GM18505 (cell line): ENCODE data around the gene KLRB1.
"Not testable (repeated sequence)": the region's sequence is repeated elsewhere in the genome, so short reads cannot be mapped to it uniquely, and the experiment has no call there.

Experiments
- ATAC-seq: cut with Tn5 transposase; IDR thresholded peaks from one replicate; pipeline ENCODE4 v1.9.1; 2021; ENCODE audit not compliant: unreplicated experiment
- POLR2A ChIP-seq: IDR thresholded peaks from 4 replicates; pipeline ENCODE4 v1.6.1; 2011; ENCODE audit warnings: borderline replicate concordance; ENCODE audit not compliant: insufficient read depth, insufficient read length; ENCODE audit errors: extremely low read depth

KLRB1 gene

GRCh38 chr12:9636150-9636850, 28.6 kb upstream of the KLRB1 start:
- ATAC-seq, result no peak
- no peak for TF ChIP-seq POLR2A

DNA sequence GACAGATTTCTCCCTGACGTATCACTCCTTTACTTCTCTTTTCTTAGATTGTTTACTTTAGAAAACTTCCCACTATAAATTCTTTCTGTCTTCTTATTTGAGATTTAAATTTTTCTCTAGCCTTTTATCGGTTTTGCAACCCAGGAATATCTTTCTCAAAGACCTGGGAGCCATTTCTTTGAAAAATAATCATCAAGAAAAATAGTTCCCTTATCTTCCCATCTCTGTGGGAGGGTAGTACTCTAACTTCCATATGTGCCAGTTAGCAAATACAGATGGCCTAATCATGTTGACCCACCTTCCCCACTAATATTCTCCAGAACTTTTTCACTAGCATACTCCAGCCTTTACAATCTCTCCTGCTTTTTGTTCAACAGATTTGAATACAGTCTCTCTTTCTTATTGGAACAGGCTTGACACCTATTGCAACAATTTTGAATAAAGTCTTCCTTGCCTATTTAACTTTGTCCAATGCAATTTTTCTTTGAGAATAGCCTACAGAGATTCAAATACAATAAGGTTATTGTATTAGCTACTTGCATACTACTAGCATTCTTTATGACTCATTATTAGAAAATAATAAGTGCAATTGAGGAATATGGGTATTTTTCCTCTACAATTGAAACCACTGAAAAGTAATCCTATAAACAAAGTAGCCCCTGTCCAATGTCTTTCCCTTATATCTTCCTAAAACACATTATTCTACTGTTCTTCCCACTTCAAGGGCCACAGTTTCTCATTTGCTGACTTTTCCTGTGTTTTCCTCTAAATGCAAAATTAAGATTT, 27.4 kb upstream of the KLRB1 start:
- ATAC-seq, result no peak
- TF ChIP-seq POLR2A, result no peak

GRCh38 chr12:9634177-9634803, 26.6 kb upstream of the KLRB1 start:
- TF ChIP-seq POLR2A, result no peak
- ATAC-seq, result no peak

DNA sequence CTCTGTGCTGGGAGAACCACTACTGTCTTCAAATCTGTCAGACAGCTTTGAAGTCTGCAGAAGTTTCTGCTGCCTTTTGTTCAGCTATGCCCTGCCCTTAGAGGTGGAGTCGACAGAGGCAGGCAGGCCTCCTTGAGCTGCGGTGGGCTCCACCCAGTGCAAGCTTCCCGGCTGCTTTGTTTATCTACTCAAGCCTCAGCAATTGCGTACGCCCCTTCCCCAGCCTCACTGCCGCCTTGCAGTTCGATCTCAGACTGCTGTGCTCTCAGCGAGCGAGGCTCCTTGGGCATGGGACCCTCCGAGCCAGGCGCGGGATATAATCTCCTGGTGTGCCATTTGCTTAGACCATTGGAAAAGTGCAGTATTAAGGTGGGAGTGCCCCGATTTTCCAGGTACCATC, 25.1 kb upstream of the KLRB1 start:
- TF ChIP-seq POLR2A, result no peak
- no peak for ATAC-seq

DNA sequence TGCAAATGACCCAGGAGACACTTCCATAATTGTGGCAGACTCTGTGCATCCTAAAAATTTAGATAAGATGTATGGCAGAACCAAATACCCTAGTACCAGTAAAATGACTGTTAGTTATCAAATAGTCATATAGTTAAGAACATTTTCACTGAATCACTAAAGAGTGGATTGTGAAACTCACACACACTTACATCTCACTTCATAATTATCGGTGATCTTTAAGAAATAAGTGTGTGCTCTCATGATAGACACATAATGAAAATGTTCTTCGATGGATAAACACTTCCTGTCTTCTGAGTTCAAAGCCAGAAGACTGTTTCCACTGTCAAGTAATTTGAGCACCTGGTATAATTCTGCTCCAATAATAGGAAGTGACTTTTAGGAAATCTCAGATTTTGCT, 19.1 kb upstream of the KLRB1 start:
- no peak for TF ChIP-seq POLR2A
- no peak for ATAC-seq

DNA sequence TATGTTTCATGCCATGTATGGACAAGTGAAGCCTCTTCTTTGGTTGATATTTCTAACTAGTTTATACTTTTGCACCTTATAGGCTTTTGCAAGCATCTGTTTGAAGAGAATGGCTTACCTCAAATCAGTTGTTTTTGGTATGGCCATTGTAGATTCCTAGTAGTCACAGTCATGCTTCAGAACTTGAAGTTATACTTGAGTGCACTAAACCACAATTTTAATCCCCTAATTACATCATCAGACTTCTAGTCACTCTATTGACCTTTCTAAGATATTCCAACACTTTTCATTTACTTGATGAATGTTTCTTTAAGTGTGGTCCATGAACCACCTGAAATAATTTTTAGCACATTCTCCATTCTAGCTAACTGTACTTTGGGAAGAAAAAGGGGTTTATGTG, 18.6 kb upstream of the KLRB1 start:
- no peak for TF ChIP-seq POLR2A
- ATAC-seq, result no peak

DNA sequence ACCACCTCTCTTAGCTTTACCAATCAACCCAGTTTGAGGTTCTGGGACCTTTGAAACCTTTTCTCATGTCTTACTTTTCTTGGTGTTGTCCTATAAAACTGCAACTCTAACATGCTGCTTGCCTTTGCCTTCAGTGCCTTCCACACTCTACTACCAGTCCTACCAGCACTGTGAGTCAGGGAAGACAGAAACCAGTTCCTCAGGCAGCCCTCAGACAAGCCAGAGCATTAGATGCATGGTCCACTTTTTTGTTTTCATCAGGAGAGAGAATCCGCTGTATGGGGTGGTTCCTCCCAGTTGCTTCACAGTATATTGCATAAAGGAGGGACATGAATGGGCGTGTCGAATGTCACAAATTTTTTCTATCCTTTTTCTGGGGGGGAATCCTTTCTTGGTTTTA, 17.3 kb upstream of the KLRB1 start:
- ATAC-seq, result no peak
- TF ChIP-seq POLR2A, result no peak

- no peak for TF ChIP-seq POLR2A
- no peak for ATAC-seq
These were observed 11.9 kb upstream of the KLRB1 start for GRCh38 chr12:9619411-9620179.

GRCh38 chr12:9618906-9619305, 11.2 kb upstream of the KLRB1 start:
- not testable (repeated sequence) for ATAC-seq

GRCh38 chr12:9617124-9617523, 9.4 kb upstream of the KLRB1 start:
- ATAC-seq, result no peak
- no peak for TF ChIP-seq POLR2A

DNA sequence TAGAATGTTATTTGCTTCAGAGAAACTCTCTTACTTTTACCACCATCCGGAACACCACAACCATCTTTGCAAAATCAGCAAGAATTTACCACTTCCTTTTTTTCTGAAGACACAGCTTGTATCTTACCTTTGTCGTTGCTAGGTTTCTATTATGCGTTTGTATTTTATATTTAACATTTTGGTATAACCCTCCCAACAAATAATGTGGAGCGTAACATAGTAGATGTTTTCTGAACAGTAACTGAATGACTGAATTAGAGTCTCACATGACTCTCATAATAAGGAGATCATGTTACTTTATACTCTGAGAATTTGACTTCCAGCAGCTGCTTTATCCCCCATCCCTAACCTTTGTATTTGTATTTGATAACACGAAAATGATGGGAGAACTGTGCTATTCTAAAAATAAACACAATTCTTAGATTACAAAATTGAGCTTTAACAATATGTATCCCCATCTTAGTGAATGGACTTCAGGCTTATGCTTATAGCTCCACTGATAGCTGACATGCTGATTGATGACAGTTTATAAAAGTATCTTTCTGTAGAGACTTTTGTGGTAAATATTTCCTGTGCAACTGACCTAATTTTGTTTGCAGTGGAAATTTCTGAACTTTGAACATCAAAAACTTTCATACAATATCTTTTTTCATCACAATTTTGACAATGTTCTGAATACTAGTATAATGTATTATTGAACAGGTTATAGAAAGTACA, 7.9 kb upstream of the KLRB1 start:
- no peak for TF ChIP-seq POLR2A
- ATAC-seq, result no peak

DNA sequence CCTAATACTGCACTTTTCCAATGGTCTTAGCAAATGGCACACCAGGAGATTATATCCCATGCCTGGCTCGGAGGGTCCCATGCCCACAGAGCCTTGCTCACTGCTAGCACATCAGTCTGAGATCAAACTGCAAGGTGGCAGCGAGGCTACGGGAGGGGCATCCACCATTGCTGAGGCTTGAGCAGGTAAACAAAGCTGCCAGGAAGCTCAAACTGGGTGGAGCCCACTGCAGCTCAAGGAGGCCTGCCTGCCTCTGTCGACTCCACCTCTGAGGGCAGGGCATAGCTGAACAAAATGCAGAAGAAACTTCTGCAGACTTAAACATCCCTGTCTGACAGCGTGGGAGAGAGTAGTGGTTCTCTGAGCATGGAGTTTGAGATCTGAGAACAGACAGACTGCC, 2.9 kb upstream of the KLRB1 start:
- ATAC-seq, result not testable (repeated sequence)
